Hepatic stellate cell (primary cell): ENCODE measurements around the gene GLRX2.
"Not testable (repeated sequence)": the region's sequence is repeated elsewhere in the genome, so short reads cannot be mapped to it uniquely, and the experiment has no call there.

Experiments used
- DNase-seq: peaks from one replicate; pipeline ENCODE4 v3.0.0; 2011; ENCODE audit warnings: low spot score

Gene GLRX2

DNA sequence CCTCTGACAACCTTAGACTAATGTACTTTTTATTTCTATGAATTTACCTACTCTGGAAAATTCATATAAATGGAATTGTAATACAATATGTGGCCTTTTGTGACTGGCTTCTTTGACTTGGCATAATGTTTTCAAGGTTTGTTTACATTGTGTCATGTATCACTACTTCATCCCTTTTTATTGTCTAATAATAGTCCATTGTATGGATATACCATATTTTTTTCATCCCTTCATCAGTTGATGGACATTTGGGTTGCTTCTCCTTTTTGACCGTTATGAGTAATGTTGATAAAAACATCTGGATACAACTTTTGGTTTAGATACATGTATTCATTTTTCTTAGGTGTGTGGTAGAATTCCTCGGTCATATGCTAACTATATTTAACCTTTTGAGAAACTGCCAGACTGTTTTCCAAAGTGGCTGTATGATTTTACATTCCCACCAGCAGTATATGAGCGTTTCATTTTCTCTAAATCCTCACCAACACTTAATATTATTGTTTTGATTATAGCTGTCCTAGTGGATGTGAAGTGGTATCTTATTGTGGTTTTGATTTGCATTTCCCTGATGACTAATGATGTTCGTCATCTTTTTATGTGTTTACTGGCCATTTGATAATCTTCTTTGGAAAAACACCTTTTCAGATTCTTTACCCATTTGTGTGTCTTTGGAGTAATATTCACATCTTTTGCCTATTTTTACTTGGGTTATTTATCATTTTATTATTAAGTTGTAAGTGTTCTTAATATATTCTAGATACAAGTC, 42.3 kb downstream of the GLRX2 start:
- DNase-seq = no peak

DNA sequence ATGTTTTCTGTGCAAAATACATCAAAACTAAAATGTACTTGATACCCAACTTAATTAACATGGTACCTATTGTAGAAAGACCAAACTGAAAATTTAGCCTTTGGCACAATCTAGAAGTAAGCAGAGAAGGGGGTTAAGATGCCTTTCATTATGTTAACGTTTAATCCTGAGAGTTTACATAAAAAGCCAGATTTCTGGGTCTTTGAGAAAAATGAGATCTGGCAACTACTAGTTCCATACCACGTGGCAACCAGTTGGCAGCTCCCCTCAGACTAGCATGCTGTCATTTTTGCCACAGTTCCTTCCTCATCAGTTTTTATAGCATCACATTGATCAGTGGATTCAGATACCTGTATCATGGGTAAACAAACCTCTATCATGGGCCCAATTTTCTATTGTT, 44.3 kb downstream of the GLRX2 start:
- DNase-seq = peak; percentile 4

DNA sequence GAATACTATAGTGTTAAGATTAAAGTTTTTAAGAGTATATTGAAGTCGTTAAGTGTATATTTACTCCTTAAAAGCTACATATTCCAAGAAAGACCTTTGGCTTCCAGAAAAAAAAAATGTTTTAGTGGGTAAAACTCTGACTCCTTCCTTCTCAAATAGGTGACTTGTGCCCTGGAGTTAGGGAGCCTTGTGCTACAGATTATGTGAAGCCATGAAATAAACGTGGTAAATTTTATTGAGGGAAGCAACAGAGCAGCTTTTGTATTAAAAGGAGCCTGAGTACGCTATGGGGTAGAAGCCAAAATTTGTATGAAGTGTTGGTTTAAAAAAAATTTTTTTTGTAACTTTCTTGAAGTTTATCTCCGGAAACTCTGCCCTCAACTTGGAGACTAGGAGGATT, 44.8 kb downstream of the GLRX2 start:
- DNase-seq = no peak

DNA sequence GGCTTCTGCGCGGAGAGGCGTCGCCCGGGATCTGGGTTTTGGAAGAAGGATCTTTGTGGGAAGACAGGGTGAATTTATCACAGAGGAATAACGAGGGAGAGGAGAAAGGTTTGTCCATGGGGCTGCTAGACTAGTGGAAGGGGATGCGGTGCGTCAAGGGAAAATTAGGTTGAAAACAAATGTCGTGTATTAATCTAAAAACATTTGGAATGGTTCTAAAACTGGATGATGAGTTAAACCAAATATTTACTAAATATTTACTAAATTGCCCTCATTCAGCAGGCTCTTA, 45.2 kb downstream of the GLRX2 start:
- no peak for DNase-seq

DNA sequence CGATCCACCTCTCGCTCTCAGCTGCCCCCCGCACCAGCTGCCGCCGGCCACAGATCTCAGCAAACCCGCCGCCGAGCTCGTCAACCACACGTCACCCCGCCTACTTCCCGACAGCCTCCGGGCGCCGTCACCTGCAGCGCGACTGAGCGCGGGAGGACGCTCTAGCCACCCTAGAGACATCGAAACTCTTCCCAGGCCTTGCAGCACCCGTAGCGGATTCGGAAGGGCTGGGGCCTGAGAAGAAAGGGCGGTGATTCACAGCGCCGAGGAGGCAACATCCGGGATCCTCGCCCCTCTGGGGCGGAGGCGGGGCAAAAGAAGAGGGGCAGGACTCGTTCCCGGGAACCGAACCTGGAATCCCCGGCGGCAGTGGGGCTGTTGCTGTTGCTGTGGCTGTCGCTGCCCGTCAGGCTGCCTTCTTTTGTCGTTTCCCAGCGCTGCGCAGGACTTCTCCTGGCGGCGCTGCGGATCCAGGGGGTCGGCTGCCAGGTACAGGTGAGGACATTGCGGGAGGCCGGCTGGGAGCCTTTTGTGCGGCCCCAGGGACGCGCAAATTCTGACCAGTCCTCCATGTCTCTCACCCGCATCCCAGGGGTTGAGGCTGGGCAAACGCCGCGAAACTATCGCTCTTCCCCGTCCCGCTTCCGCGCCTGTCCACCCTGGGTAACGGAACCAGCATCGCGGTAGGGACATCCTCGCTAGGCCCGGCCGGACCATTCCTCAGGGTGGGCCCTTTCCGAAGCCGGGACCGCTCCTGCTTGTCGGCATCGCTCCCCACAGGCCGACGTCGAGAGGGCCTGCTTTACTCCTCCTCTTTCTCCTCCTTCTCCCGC, 45.7 kb downstream of the GLRX2 start, which contains the start of the genes RO60 and UCHL5:
Gene RO60 (plus strand): TSS at position 331 of the 833 bp plus-strand sequence. CDS start 9,443 bp downstream, outside the sequence.
Gene UCHL5 (minus strand): TSS at position 79 of the 833 bp plus-strand sequence. CDS start 100 bp downstream, outside the sequence.
- peak; percentile 91 for DNase-seq

DNA sequence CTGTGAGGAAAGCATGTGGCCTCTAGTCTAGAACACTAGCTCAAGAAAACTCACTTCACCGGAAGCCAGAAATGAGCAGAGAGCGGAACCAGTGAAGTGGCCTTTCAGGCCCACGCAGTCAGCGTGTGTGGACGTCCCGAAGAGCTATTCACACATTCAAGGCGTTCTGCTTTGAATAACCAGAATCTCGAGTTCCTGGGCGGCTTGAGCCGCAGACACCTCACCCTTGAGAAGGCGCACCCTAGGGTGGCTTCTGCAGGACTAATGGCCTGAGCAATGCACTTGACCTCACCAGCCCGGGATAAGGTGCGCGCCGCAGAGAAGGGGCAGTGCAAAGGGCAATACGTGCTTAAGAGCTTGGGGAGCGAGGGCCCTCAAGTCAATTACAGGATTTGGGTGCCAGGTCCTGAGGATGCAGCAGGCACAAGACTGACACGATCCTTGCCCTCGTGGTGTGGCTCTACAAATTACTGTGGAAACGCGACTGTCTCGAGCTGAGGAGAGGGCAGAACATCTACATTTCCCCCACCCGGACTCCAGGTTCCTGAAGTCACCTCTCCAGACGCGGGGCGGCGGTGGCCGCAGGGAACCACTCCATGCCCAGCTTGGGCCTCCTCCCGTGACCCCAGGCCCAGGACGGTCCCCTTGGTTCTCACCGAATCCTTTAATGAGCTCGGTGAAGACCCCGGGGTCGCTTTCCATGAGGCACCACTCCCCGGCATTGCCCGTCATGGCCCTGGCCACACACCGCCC, 46.5 kb downstream of the GLRX2 start:
- DNase-seq = peak; percentile 18

DNA sequence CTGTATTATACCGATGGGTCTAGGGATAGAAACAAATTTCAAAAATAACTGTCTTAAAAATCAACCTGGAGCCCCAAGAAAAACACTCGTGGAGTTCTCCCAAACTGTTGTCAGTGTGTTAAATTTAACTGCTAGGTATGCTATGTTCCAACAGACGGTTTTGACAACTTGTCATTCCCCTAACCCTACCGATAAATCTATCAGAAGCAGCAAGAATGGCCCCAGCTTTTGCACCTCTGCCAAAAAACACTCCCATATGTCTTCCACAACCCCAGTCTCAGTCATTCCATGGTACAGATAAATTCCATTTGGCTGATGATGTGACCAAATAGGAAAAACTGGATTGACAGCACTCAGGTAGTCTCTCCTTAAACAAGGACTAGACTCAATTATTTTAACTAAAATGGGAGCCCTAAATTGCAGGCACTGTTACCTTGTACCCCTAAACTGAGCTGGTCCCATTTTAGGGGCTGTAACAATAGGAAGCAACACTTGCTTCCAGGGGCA, 51.0 kb downstream of the GLRX2 start:
- DNase-seq = no peak

DNA sequence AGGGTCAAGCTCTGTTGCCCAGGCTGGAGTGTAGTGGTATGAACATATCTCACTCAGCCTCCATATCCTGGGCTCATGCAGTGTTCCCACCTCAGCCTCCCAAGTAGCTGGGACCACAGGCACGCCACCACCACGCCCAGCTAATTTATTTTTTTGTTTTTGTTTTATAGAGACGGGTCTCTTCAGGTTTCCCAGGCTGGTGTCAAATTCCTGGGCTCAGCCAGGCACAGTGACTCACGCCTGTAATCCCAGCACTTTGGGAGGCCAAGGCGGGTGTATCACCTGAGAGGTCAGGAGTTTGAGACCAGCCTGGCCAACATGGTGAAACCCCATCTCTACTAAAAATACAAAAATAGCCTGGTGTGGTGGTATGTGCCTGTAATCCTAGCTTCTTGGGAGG, 56.3 kb downstream of the GLRX2 start:
- DNase-seq = not testable (repeated sequence)
